CD14-positive monocyte (primary cell): ENCODE measurements around the gene BCL2L11. TPM values are rescaled to one million over a fixed set of nuclear protein-coding genes. Genes with fewer than 3 reads are reported as not detected.

Experiments used
- DNase-seq, 3 donors: peaks; one replicate each; pipeline ENCODE4 v3.0.0-alpha.2; 2011 to 2022
- H2AFZ ChIP-seq: 2 replicates; pipeline ENCODE4 v1.6.0; 2012; ENCODE audit warnings: mild to moderate bottlenecking, low read depth, low read length, inconsistent platforms; ENCODE audit not compliant: insufficient read depth, poor library complexity, severe bottlenecking
- H3K27ac ChIP-seq, 2 donors: 1 replicate in 1 of 2; 2 replicates in 1 of 2; pipeline ENCODE4 v1.5.1; 2012 to 2013; ENCODE audit warnings: low read length in 2 of 2, control low read depth in 1 of 2, inconsistent platforms in 1 of 2, low read depth in 1 of 2, mild to moderate bottlenecking in 1 of 2
- H3K27me3 ChIP-seq, 2 donors: one replicate each; pipeline versions ENCODE4 v1.6.0 to v1.6.1; 2011 to 2013; ENCODE audit warnings: low read length in 2 of 2; ENCODE audit not compliant: control insufficient read depth in 2 of 2, insufficient read depth in 2 of 2
- H3K36me3 ChIP-seq, 2 donors: replicated peaks in 1 of 2; 1 replicate in 1 of 2; 2 replicates in 1 of 2; pipeline versions ENCODE4 v1.5.1 to v1.6.1; 2012 to 2013; ENCODE audit warnings: low read length in 2 of 2, control low read depth in 1 of 2, inconsistent platforms in 1 of 2, mild to moderate bottlenecking in 1 of 2; ENCODE audit not compliant: insufficient read depth in 2 of 2, control insufficient read depth in 1 of 2
- H3K4me1 ChIP-seq, 2 donors: 1 replicate in 1 of 2; 2 replicates in 1 of 2; pipeline versions ENCODE4 v1.5.1 to v1.6.1; 2012 to 2013; ENCODE audit warnings: low read length in 2 of 2, control low read depth in 1 of 2, inconsistent platforms in 1 of 2, mild to moderate bottlenecking in 1 of 2, moderate library complexity in 1 of 2; ENCODE audit not compliant: insufficient read depth in 2 of 2, control insufficient read depth in 1 of 2
- H3K4me2 ChIP-seq: replicated peaks from 2 replicates; pipeline ENCODE3; 2012; ENCODE audit warnings: low read length, moderate library complexity, mild to moderate bottlenecking; ENCODE audit not compliant: poor library complexity, severe bottlenecking; ENCODE audit errors: extremely low read depth
- H3K4me3 ChIP-seq, 3 experiments: fragments of 200-600 bp in 1 of 3; sonication (generic) in 1 of 3; replicated peaks in 1 of 3; 1 replicate in 2 of 3; 2 replicates in 1 of 3; pipeline ENCODE4 v1.5.1; 2011 to 2013; ENCODE audit warnings: low read length in 3 of 3, mild to moderate bottlenecking in 3 of 3, control low read depth in 2 of 3, low read depth in 2 of 3, inconsistent platforms in 1 of 3, moderate library complexity in 1 of 3
- H3K79me2 ChIP-seq: 2 replicates; pipeline ENCODE4 v1.6.0; 2012; ENCODE audit warnings: mild to moderate bottlenecking, control low read depth, inconsistent platforms, low read length, moderate library complexity; ENCODE audit not compliant: insufficient read depth
- H3K9ac ChIP-seq: 2 replicates; pipeline ENCODE4 v1.6.0; 2017; ENCODE audit warnings: low read length, mild to moderate bottlenecking; ENCODE audit not compliant: insufficient read depth, poor library complexity, severe bottlenecking
- H3K9me3 ChIP-seq, 2 donors: replicated peaks in 1 of 2; 1 replicate in 1 of 2; 2 replicates in 1 of 2; pipeline versions ENCODE4 v1.5.1 to v1.6.1; 2012 to 2013; ENCODE audit warnings: low read length in 2 of 2, control low read depth in 1 of 2; ENCODE audit not compliant: control insufficient read depth in 1 of 2, insufficient read depth in 1 of 2
- H4K20me1 ChIP-seq: 2 replicates; pipeline ENCODE4 v1.6.0; 2012; ENCODE audit warnings: mild to moderate bottlenecking, low read length, control low read depth, moderate library complexity; ENCODE audit not compliant: insufficient read depth
- H3K27ac Mint-ChIP-seq, 7 donors: one replicate each; pipeline ENCODE4 v1.8.0; 2020; ENCODE audit warnings: mild to moderate bottlenecking in 7 of 7, mixed read lengths in 7 of 7, moderate library complexity in 6 of 7, inconsistent platforms in 2 of 7
- H3K27me3 Mint-ChIP-seq, 3 donors: one replicate each; pipeline ENCODE4 v1.8.0; 2021 to 2022; ENCODE audit warnings: low read depth in 3 of 3, mild to moderate bottlenecking in 3 of 3, mixed read lengths in 3 of 3, moderate library complexity in 3 of 3, inconsistent platforms in 1 of 3
- H3K36me3 Mint-ChIP-seq, 2 donors: one replicate each; pipeline ENCODE4 v1.8.0; 2020; ENCODE audit warnings: mixed read lengths in 2 of 2, inconsistent platforms in 1 of 2, mild to moderate bottlenecking in 1 of 2
- H3K4me1 Mint-ChIP-seq: one replicate; pipeline ENCODE4 v1.8.0; 2020; ENCODE audit warnings: mild to moderate bottlenecking, mixed read lengths
- H3K4me3 Mint-ChIP-seq, 2 donors: one replicate each; pipeline ENCODE4 v1.8.0; 2020; ENCODE audit warnings: mild to moderate bottlenecking in 2 of 2, mixed read lengths in 2 of 2, moderate library complexity in 1 of 2
- H3K9me3 Mint-ChIP-seq, 7 donors: one replicate each; pipeline ENCODE4 v1.8.0; 2020 to 2022; ENCODE audit warnings: mixed read lengths in 7 of 7, mild to moderate bottlenecking in 6 of 7, moderate library complexity in 6 of 7, inconsistent platforms in 2 of 7
- WGBS: methylation state at CpG from one replicate; pipeline ENCODE4 v1.1.5; 2013; ENCODE audit warnings: missing lambda C conversion rate; ENCODE audit not compliant: insufficient coverage; 5-methylcytosine and 5-hydroxymethylcytosine counted together
- intact Hi-C, 2 donors: fragments of 100-400 bp; cut with micrococcal nuclease; formaldehyde crosslinking; loops; one replicate each; pipeline versions ENCODE4 v1.15.0 to v1.15.1; 2023
- polyA plus RNA-seq, 3 donors: library from polyadenylated mRNA; depleted of rRNA in 1 of 3; unstranded in 2 of 3; stranded (reverse) in 1 of 3; fragments of 300-500 nt in 2 of 3; fragments of >200 nt in 1 of 3; fragmentation: Illumina TruSeq in 2 of 3; gene quantifications; 1 replicate in 2 of 3; 2 replicates in 1 of 3; pipeline ENCODE4 v1.2.3, GENCODE V29; 2012 to 2021
- TF ChIP-seq, protein P1 (sequence below): fragments of 200-600 bp; IDR thresholded peaks from one replicate; pipeline ENCODE4 v1.8.0; 2022; ENCODE audit warnings: antibody characterized with exemption, mild to moderate bottlenecking

The BCL2L11 gene
- polyA plus RNA-seq, 3 donors: 8.8 to 27.6 (median 20.4) TPM

DNA sequence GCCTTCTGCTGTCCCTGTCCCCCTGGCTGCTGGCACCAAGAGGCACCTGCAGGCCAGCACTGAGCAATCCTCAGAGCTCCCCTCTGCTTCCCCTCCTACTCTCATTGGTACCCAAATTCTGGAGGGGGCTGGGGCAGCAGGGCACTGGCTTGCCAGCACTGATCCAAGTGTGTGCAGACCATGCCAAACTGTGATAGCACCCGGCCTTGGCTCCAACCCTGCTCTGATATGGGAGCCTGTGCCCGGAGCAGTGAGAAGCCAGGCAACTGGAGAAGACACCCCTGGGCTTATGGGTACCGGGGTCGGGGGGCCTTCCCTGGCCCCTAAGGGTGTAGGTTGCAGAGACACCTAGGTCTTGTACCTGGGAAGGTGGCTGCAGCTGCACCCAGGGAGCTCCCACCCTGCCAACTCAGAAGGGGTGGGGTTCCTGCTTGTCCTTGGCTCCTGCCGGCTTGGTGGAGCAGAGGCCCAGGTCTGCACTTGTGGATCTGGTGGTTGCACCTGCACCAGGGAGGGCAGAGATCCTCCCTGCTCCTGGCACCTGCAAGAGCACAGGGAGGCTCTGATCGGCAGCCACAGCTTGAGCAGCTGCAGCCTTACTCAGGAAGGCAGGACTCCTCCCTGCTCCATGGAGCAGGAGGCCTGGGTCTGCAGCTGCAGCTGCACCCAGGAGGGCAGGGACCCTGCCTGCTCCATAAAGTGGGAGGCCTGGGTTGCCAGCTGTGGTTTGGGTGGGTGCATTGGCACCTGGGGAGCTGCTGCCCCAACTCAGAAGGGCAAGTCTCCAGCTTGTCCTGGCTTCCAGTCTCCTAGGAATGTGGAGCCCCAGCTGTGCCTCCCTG, 96.3 kb downstream of the BCL2L11 start:
- no peak overlapping the region for H3K4me3 Mint-ChIP-seq

More for the DNA sequence above, 96.3 kb downstream of the BCL2L11 start:
- Histone ChIP-seq H3K9ac (no peak overlapping the region), H4K20me1 (no peaks in the 10 kb centered on the region), H3K27ac (no peak overlapping the region), H3K27me3 (no peaks in the 10 kb centered on the region), H3K9me3 (peaks cover 15 to 30% of the 10 kb centered on the region in 2 donors), H3K4me2 (no peak overlapping the region), H3K79me2 (no peaks in the 10 kb centered on the region), H3K4me1 (peaks cover 7 to 18% of the 10 kb centered on the region in 2 donors), H2AFZ (no peak overlapping the region), H3K36me3 (no peaks in the 10 kb centered on the region), H3K4me3 (no peak overlapping the region)
- Mint-ChIP-seq H3K36me3 (peaks cover 8 to 13% of the 10 kb centered on the region in 2 donors), H3K27ac (no peak overlapping the region), H3K27me3 (no peaks in the 10 kb centered on the region), H3K9me3 (peaks cover 18 to 40% (median 27%) of the 10 kb centered on the region in 7 donors), H3K4me1 (peaks cover 21% of the 10 kb centered on the region)
- WGBS: 98% methylated on average over 6 of the region's 6 CpGs
- intact Hi-C loops: no loop called here
- no peak for DNase-seq
- TF ChIP-seq, protein P1, sequence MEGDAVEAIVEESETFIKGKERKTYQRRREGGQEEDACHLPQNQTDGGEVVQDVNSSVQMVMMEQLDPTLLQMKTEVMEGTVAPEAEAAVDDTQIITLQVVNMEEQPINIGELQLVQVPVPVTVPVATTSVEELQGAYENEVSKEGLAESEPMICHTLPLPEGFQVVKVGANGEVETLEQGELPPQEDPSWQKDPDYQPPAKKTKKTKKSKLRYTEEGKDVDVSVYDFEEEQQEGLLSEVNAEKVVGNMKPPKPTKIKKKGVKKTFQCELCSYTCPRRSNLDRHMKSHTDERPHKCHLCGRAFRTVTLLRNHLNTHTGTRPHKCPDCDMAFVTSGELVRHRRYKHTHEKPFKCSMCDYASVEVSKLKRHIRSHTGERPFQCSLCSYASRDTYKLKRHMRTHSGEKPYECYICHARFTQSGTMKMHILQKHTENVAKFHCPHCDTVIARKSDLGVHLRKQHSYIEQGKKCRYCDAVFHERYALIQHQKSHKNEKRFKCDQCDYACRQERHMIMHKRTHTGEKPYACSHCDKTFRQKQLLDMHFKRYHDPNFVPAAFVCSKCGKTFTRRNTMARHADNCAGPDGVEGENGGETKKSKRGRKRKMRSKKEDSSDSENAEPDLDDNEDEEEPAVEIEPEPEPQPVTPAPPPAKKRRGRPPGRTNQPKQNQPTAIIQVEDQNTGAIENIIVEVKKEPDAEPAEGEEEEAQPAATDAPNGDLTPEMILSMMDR: no peak
